HepG2 (cell line): ENCODE results near the gene MMGT1. TPM values are rescaled to one million over a fixed set of nuclear protein-coding genes. Genes with fewer than 3 reads are reported as not detected.

Experiments
- ADNP ChIP-seq: sonication (generic); formaldehyde crosslinking; IDR thresholded peaks from 2 replicates; pipeline ENCODE4 v1.4.0; 2020; ENCODE audit warnings: missing genetic modification reagents
- FOXK2 ChIP-seq: fragments of 450-650 bp; IDR thresholded peaks from 2 replicates; pipeline ENCODE4 v1.6.1; 2016
- GATA4 ChIP-seq: sonication (generic); IDR thresholded peaks from 2 replicates; pipeline ENCODE4 v1.6.1; 2016; ENCODE audit warnings: antibody characterized with exemption, low read depth, borderline replicate concordance
- HES4 ChIP-seq: sonication (generic); formaldehyde crosslinking; IDR thresholded peaks from 2 replicates; pipeline ENCODE4 v1.9.0; 2021; ENCODE audit warnings: mild to moderate bottlenecking, missing genetic modification reagents, borderline replicate concordance
- HOXA9 ChIP-seq: sonication (generic); formaldehyde crosslinking; IDR thresholded peaks from 2 replicates; pipeline ENCODE4 v1.8.1; 2022; ENCODE audit warnings: missing genetic modification reagents, mild to moderate bottlenecking, moderate library complexity, borderline replicate concordance
- IKZF4 ChIP-seq: sonication (generic); formaldehyde crosslinking; IDR thresholded peaks from 2 replicates; pipeline ENCODE4 v1.5.1; 2020; ENCODE audit warnings: borderline replicate concordance, mild to moderate bottlenecking, low read depth, missing genetic modification reagents; ENCODE audit errors: not compliant biosample characterization
- IRX3 ChIP-seq: sonication (generic); formaldehyde crosslinking; IDR thresholded peaks from 2 replicates; pipeline ENCODE4 v1.8.1; 2023; ENCODE audit warnings: mild to moderate bottlenecking, low read depth, missing genetic modification reagents, borderline replicate concordance
- KDM6A ChIP-seq: IDR thresholded peaks from 2 replicates; pipeline ENCODE4 v1.6.1; 2016; ENCODE audit warnings: low read depth
- NFKB2 ChIP-seq: sonication (generic); formaldehyde crosslinking; IDR thresholded peaks from 2 replicates; pipeline ENCODE4 v1.4.0; 2020; ENCODE audit warnings: missing genetic modification reagents, borderline replicate concordance
- PHB2 ChIP-seq: fragments of 450-650 bp; IDR thresholded peaks from 2 replicates; pipeline ENCODE4 v1.6.1; 2018; ENCODE audit not compliant: partially characterized antibody
- SOX13 ChIP-seq, 3 experiments: fragments of 450-650 bp in 1 of 3; sonication (generic) in 1 of 3; formaldehyde crosslinking in 1 of 3; IDR thresholded peaks in 2 of 3; conservative IDR thresholded peaks in 1 of 3; 2 replicates each; pipeline versions ENCODE4 v1.5.0 to v1.6.1; 2016 to 2020; ENCODE audit warnings: antibody characterized with exemption in 1 of 3, mild to moderate bottlenecking in 1 of 3, missing compliant biosample characterization in 1 of 3, missing genetic modification reagents in 1 of 3, moderate library complexity in 1 of 3
- TBL1XR1 ChIP-seq: fragments of 150-350 bp; IDR thresholded peaks from 2 replicates; pipeline ENCODE4 v1.6.1; 2014; ENCODE audit warnings: borderline replicate concordance, low read length; ENCODE audit not compliant: partially characterized antibody
- TBX3 ChIP-seq: fragments of 450-650 bp; IDR thresholded peaks from 2 replicates; pipeline ENCODE4 v1.6.1; 2017; ENCODE audit warnings: antibody characterized with exemption, mild to moderate bottlenecking, inconsistent platforms, borderline replicate concordance
- TOPORS ChIP-seq: sonication (generic); formaldehyde crosslinking; IDR thresholded peaks from 2 replicates; pipeline ENCODE4 v1.8.0; 2023; ENCODE audit warnings: mild to moderate bottlenecking, missing genetic modification reagents
- ZHX1 ChIP-seq: sonication (generic); formaldehyde crosslinking; IDR thresholded peaks from 2 replicates; pipeline ENCODE4 v1.8.1; 2022; ENCODE audit warnings: low read depth, mild to moderate bottlenecking, missing genetic modification reagents
- ZMYM2 ChIP-seq: sonication (generic); formaldehyde crosslinking; IDR thresholded peaks from 2 replicates; pipeline ENCODE4 v1.8.0; 2022; ENCODE audit warnings: mild to moderate bottlenecking, missing genetic modification reagents
- ZNF672 ChIP-seq: sonication (generic); formaldehyde crosslinking; IDR thresholded peaks from 2 replicates; pipeline ENCODE4 v1.8.1; 2022; ENCODE audit warnings: missing genetic modification reagents
- ZNF678 ChIP-seq: sonication (generic); formaldehyde crosslinking; IDR thresholded peaks from 2 replicates; pipeline ENCODE4 v1.4.0; 2020; ENCODE audit warnings: mild to moderate bottlenecking, missing genetic modification reagents
- ZNF746 ChIP-seq: sonication (generic); formaldehyde crosslinking; IDR thresholded peaks from 2 replicates; pipeline ENCODE4 v1.8.0; 2022; ENCODE audit warnings: mild to moderate bottlenecking, missing genetic modification reagents
- ZNF768 ChIP-seq: sonication (generic); formaldehyde crosslinking; IDR thresholded peaks from 2 replicates; pipeline ENCODE4 v1.4.0; 2020; ENCODE audit warnings: missing genetic modification reagents
- ZSCAN21 ChIP-seq: sonication (generic); formaldehyde crosslinking; IDR thresholded peaks from 2 replicates; pipeline ENCODE4 v1.8.0; 2022; ENCODE audit warnings: mild to moderate bottlenecking, missing genetic modification reagents, moderate library complexity, borderline replicate concordance
- ZSCAN5A ChIP-seq: sonication (generic); formaldehyde crosslinking; IDR thresholded peaks from 2 replicates; pipeline ENCODE4 v1.8.0; 2022; ENCODE audit warnings: mild to moderate bottlenecking, missing genetic modification reagents, borderline replicate concordance
- polyA plus RNA-seq, 8 experiments: library from polyadenylated mRNA; depleted of rRNA in 3 of 8; stranded (reverse) in 7 of 8; unstranded in 1 of 8; fragments of >200 nt; fragmentation: Illumina TruSeq in 4 of 8; extraction: Trizol in 4 of 8; gene quantifications; 2 replicates each; pipeline versions ENCODE4 v1.2.1 to v1.2.3, GENCODE V29; 2011 to 2016; ENCODE audit warnings: low read depth in 4 of 8, missing spikeins in 1 of 8, mixed read lengths in 1 of 8; ENCODE audit not compliant: insufficient read depth in 1 of 8
- total RNA-seq, 5 experiments: library from RNA; depleted of rRNA; stranded (reverse); fragments of >200 nt; fragmentation: Illumina TruSeq; extraction: Trizol; gene quantifications; 2 replicates each; pipeline ENCODE4 v1.2.3, GENCODE V29; 2016; ENCODE audit warnings: low read depth in 1 of 5
- TF ChIP-seq, protein P1 (sequence below): sonication (generic); formaldehyde crosslinking; IDR thresholded peaks from 2 replicates; pipeline ENCODE4 v1.4.0; 2020; ENCODE audit warnings: mild to moderate bottlenecking, missing genetic modification reagents
- TF ChIP-seq, protein P2 (sequence below): sonication (generic); formaldehyde crosslinking; IDR thresholded peaks from 2 replicates; pipeline ENCODE4 v1.4.0; 2020; ENCODE audit warnings: missing genetic modification reagents

The MMGT1 gene
- total and polyA plus RNA-seq, 2 of the 13 experiments (the other 11 are each of a cell fraction or from before 2014, with no cell fraction given) = 7.5 to 8.8 TPM

DNA sequence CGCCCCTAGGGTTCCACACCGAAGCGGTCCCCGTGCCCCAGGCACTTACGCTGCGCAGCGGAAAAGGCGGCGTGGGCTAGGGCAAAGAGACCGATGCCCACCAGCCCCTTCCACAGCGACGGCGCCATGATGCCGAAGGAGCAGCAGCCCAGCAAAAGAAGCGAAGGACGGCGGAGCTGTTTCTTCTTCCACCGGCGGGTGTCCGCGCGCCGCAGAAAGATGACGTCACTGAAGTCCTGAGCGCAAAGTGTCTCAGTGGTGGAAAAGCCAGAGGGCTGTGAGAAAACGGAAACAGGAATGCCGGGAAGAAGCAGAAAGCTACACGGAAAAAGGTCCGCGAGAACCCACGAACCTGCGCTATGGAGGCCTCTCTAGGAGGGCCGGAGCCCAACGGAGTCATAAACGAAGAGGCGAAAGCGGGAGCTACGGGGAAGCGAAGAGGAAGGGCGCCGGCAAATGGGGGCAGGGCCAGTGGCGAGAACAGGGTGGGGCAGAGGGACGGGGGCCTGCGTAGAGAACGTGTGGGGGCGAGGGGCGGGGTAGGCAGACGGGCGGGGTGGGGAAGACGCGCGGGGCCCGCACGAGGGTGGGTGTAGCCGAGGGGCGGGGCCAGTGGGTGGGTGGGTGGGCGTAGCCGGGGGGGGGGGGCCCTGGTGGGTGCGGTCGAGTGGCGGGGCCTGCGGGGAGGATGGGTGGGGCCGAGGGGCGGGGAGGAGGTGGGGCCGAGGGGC, at the start of gene MMGT1 (continued):
- TF ChIP-seq IKZF4 = no peak
- no peak for TF ChIP-seq HOXA9 (CRISPR knock-in tag)
- no peak for TF ChIP-seq ZSCAN21
- TF ChIP-seq, protein P1, sequence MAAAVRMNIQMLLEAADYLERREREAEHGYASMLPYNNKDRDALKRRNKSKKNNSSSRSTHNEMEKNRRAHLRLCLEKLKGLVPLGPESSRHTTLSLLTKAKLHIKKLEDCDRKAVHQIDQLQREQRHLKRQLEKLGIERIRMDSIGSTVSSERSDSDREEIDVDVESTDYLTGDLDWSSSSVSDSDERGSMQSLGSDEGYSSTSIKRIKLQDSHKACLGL (CRISPR knock-in tag) = no peak
- TF ChIP-seq HES4 (CRISPR knock-in tag) = no peak
- TF ChIP-seq KDM6A (CRISPR knock-in tag) = no peak
- no peak for TF ChIP-seq TOPORS (CRISPR knock-in tag)
- no peak for TF ChIP-seq TBX3
- TF ChIP-seq ZNF672 (CRISPR knock-in tag) = no peak
- no peak for TF ChIP-seq NFKB2 (CRISPR knock-in tag)
- TF ChIP-seq SOX13 (IDR thresholded peaks at IDR 0.05) = no peak
- no peak for TF ChIP-seq SOX13 (CRISPR knock-in tag; conservative IDR thresholded peaks at IDR 0.05 in 1 of 2, IDR thresholded peaks at IDR 0.05 in 1 of 2)
- TF ChIP-seq FOXK2 = no peak
- TF ChIP-seq ZNF746 (CRISPR knock-in tag) = no peak
- TF ChIP-seq ZHX1 (CRISPR knock-in tag) = no peak
- no peak for TF ChIP-seq ZNF768
- no peak for TF ChIP-seq GATA4
- TF ChIP-seq TBL1XR1 = no peak
- no peak for TF ChIP-seq IRX3
- TF ChIP-seq ZNF678 (CRISPR knock-in tag) = no peak
- TF ChIP-seq ADNP (CRISPR knock-in tag) = no peak
- TF ChIP-seq, protein P2, sequence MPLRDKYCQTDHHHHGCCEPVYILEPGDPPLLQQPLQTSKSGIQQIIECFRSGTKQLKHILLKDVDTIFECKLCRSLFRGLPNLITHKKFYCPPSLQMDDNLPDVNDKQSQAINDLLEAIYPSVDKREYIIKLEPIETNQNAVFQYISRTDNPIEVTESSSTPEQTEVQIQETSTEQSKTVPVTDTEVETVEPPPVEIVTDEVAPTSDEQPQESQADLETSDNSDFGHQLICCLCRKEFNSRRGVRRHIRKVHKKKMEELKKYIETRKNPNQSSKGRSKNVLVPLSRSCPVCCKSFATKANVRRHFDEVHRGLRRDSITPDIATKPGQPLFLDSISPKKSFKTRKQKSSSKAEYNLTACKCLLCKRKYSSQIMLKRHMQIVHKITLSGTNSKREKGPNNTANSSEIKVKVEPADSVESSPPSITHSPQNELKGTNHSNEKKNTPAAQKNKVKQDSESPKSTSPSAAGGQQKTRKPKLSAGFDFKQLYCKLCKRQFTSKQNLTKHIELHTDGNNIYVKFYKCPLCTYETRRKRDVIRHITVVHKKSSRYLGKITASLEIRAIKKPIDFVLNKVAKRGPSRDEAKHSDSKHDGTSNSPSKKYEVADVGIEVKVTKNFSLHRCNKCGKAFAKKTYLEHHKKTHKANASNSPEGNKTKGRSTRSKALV (CRISPR knock-in tag) = no peak
- TF ChIP-seq ZMYM2 (CRISPR knock-in tag) = no peak
- no peak for TF ChIP-seq PHB2
- TF ChIP-seq ZSCAN5A (CRISPR knock-in tag) = no peak
